IMR-90 (cell line): ENCODE data around the gene AHSG. TPM values are rescaled to one million over a fixed set of nuclear protein-coding genes. Genes with fewer than 3 reads are reported as not detected.

Experiments used
- ATAC-seq: fragments of 200-7000 bp; cut with Tn5 transposase; 2 replicates; pipeline ENCODE4 v1.9.1; 2020; ENCODE audit warnings: low read depth, mild to moderate bottlenecking, moderate library complexity
- BruUV-seq: library from RNA; stranded (reverse); fragments of 400-500 nt; replicated peaks from 2 replicates; lab custom pipeline; 2021; lab: Mats Ljungman, UMichigan
- CTCF ChIA-PET: fragments of 300-600 bp; formaldehyde crosslinking; extraction: SDS; loops from one replicate; lab custom pipeline; 2021; ENCODE audit warnings: antibody characterized with exemption; lab: Yijun Ruan, JAX
- POLR2A ChIA-PET: fragments of 300-600 bp; sonication (Branson Sonifier 250); formaldehyde crosslinking; loops from one replicate; lab custom pipeline; 2022; ENCODE audit warnings: antibody characterized with exemption; ENCODE audit not compliant: unreplicated experiment; lab: Charles Lee
- DNase-seq: peaks from one replicate; pipeline ENCODE4 v3.0.0; 2013
- H2AFZ ChIP-seq: replicated peaks from 2 replicates; pipeline ENCODE3; 2013; ENCODE audit warnings: low read length, mild to moderate bottlenecking; ENCODE audit not compliant: poor library complexity
- H2AK5ac ChIP-seq: 2 replicates; pipeline ENCODE4 v1.6.1; 2013; ENCODE audit warnings: low read depth, low read length, inconsistent platforms
- H2AK9ac ChIP-seq: replicated peaks from 2 replicates; pipeline ENCODE3; 2013; ENCODE audit warnings: mild to moderate bottlenecking, low read depth, low read length, moderate library complexity; ENCODE audit not compliant: poor library complexity
- H2BK120ac ChIP-seq: 2 replicates; pipeline ENCODE4 v1.6.1; 2013; ENCODE audit warnings: low read depth, low read length, inconsistent platforms
- H2BK15ac ChIP-seq: 3 replicates; pipeline ENCODE4 v1.6.1; 2013; ENCODE audit warnings: low read depth, low read length, inconsistent platforms
- H2BK20ac ChIP-seq: 2 replicates; pipeline ENCODE4 v1.6.1; 2013; ENCODE audit warnings: low read depth, mild to moderate bottlenecking, inconsistent platforms, low read length, moderate library complexity
- H2BK5ac ChIP-seq: 2 replicates; pipeline ENCODE4 v1.6.1; 2013; ENCODE audit warnings: mild to moderate bottlenecking, low read depth, low read length, inconsistent platforms; ENCODE audit not compliant: poor library complexity, severe bottlenecking
- H3K14ac ChIP-seq: replicated peaks from 2 replicates; pipeline ENCODE4 v1.6.1; 2013; ENCODE audit warnings: low read depth, low read length, inconsistent platforms
- H3K18ac ChIP-seq: 2 replicates; pipeline ENCODE4 v1.6.1; 2013; ENCODE audit warnings: low read depth, low read length, control low read depth
- H3K23ac ChIP-seq: 2 replicates; pipeline ENCODE4 v1.6.1; 2013; ENCODE audit warnings: low read depth, low read length, inconsistent platforms
- H3K27ac ChIP-seq: 2 replicates; pipeline ENCODE4 v1.5.1; 2013; ENCODE audit warnings: mild to moderate bottlenecking, control low read depth, low read length; ENCODE audit not compliant: insufficient read depth
- H3K27me3 ChIP-seq: 2 replicates; pipeline ENCODE4 v1.6.1; 2013; ENCODE audit warnings: low read length; ENCODE audit not compliant: control insufficient read depth, insufficient read depth
- H3K36me3 ChIP-seq: 2 replicates; pipeline ENCODE4 v1.6.1; 2013; ENCODE audit warnings: low read length, mixed read lengths; ENCODE audit not compliant: control insufficient read depth, insufficient read depth
- H3K4ac ChIP-seq: 2 replicates; pipeline ENCODE4 v1.6.1; 2013; ENCODE audit warnings: low read depth, low read length, inconsistent platforms
- H3K4me1 ChIP-seq: 2 replicates; pipeline ENCODE4 v1.6.1; 2013; ENCODE audit warnings: low read length, mixed read lengths; ENCODE audit not compliant: control insufficient read depth, insufficient read depth
- H3K4me2 ChIP-seq: 2 replicates; pipeline ENCODE4 v1.6.1; 2013; ENCODE audit warnings: low read depth, mild to moderate bottlenecking, control low read depth, low read length, moderate library complexity
- H3K4me3 ChIP-seq: 2 replicates; pipeline ENCODE4 v1.5.1; 2013; ENCODE audit warnings: low read depth, mild to moderate bottlenecking, control low read depth, low read length, moderate library complexity; ENCODE audit not compliant: insufficient read depth
- H3K56ac ChIP-seq: 2 replicates; pipeline ENCODE4 v1.6.1; 2013; ENCODE audit warnings: low read length, inconsistent platforms; ENCODE audit not compliant: insufficient read depth; ENCODE audit errors: extremely low read depth
- H3K79me1 ChIP-seq, 2 experiments: 2 replicates each; pipeline ENCODE4 v1.6.1; 2013; ENCODE audit warnings: low read length in 2 of 2, inconsistent platforms in 1 of 2, low read depth in 1 of 2
- H3K9ac ChIP-seq: 2 replicates; pipeline ENCODE4 v1.6.1; 2013; ENCODE audit warnings: low read depth, low read length, control low read depth
- H3K9me1 ChIP-seq: 2 replicates; pipeline ENCODE4 v1.6.1; 2013; ENCODE audit warnings: low read length, inconsistent platforms; ENCODE audit not compliant: insufficient read depth
- H3K9me3 ChIP-seq: 2 replicates; pipeline ENCODE4 v1.6.1; 2013; ENCODE audit warnings: low read length; ENCODE audit not compliant: control insufficient read depth, insufficient read depth
- H4K20me1 ChIP-seq: 2 replicates; pipeline ENCODE4 v1.6.1; 2013; ENCODE audit warnings: low read length, inconsistent platforms; ENCODE audit not compliant: insufficient read depth
- H4K5ac ChIP-seq: 2 replicates; pipeline ENCODE4 v1.6.1; 2013; ENCODE audit warnings: mild to moderate bottlenecking, low read depth, low read length, control low read depth
- H4K8ac ChIP-seq, 2 experiments: 2 replicates each; pipeline ENCODE4 v1.6.1; 2013; ENCODE audit warnings: low read depth in 2 of 2, low read length in 2 of 2, control low read depth in 1 of 2, inconsistent platforms in 1 of 2
- H4K91ac ChIP-seq: 2 replicates; pipeline ENCODE4 v1.6.1; 2013; ENCODE audit warnings: low read depth, low read length, inconsistent platforms; ENCODE audit not compliant: insufficient read depth
- BHLHE40 ChIP-seq: fragments of 150-350 bp; IDR thresholded peaks from 2 replicates; pipeline ENCODE4 v1.6.1; 2016; ENCODE audit warnings: mild to moderate bottlenecking, low read depth, low read length
- CEBPB ChIP-seq: IDR thresholded peaks from 2 replicates; pipeline ENCODE4 v1.6.1; 2012; ENCODE audit warnings: low read depth, low read length, improper control_type of control experiment
- CHD1 ChIP-seq: IDR thresholded peaks from 2 replicates; pipeline ENCODE4 v1.6.1; 2012; ENCODE audit warnings: low read depth, low read length, improper control_type of control experiment
- CTCF ChIP-seq: conservative IDR thresholded peaks from 2 replicates; pipeline ENCODE4 v1.5.1; 2012; ENCODE audit warnings: mild to moderate bottlenecking, low read depth, low read length, improper control_type of control experiment
- ELK1 ChIP-seq: fragments of 150-350 bp; IDR thresholded peaks from 2 replicates; pipeline ENCODE4 v1.6.1; 2016; ENCODE audit warnings: low read depth, mild to moderate bottlenecking, low read length, moderate library complexity, borderline replicate concordance
- FOS ChIP-seq: fragments of 150-350 bp; IDR thresholded peaks from 2 replicates; pipeline ENCODE4 v1.6.1; 2016; ENCODE audit warnings: low read depth, low read length
- MAFK ChIP-seq: IDR thresholded peaks from 2 replicates; pipeline ENCODE4 v1.6.1; 2012; ENCODE audit warnings: low read depth, low read length, improper control_type of control experiment
- MAZ ChIP-seq: IDR thresholded peaks from 2 replicates; pipeline ENCODE4 v1.6.1; 2012; ENCODE audit warnings: low read depth, mild to moderate bottlenecking, low read length, improper control_type of control experiment, moderate library complexity, borderline replicate concordance
- MXI1 ChIP-seq: IDR thresholded peaks from 2 replicates; pipeline ENCODE4 v1.6.1; 2012; ENCODE audit warnings: low read depth, mild to moderate bottlenecking, low read length, moderate library complexity, borderline replicate concordance
- NFE2L2 ChIP-seq: fragments of 150-350 bp; IDR thresholded peaks from 2 replicates; pipeline ENCODE4 v1.6.1; 2016; ENCODE audit warnings: low read depth, mild to moderate bottlenecking, low read length
- POLR2A ChIP-seq: IDR thresholded peaks from 2 replicates; pipeline ENCODE4 v1.6.1; 2012; ENCODE audit warnings: mild to moderate bottlenecking, low read depth, low read length
- RAD21 ChIP-seq: IDR thresholded peaks from 2 replicates; pipeline ENCODE4 v1.6.1; 2012; ENCODE audit warnings: low read length, improper control_type of control experiment
- RCOR1 ChIP-seq: IDR thresholded peaks from 2 replicates; pipeline ENCODE4 v1.6.1; 2012; ENCODE audit warnings: mild to moderate bottlenecking, low read length, improper control_type of control experiment; ENCODE audit not compliant: insufficient replicate concordance
- RFX5 ChIP-seq: IDR thresholded peaks from 2 replicates; pipeline ENCODE4 v1.8.0; 2012; ENCODE audit warnings: low read depth, mild to moderate bottlenecking, low read length, moderate library complexity
- SMC3 ChIP-seq: fragments of 150-350 bp; IDR thresholded peaks from 2 replicates; pipeline ENCODE4 v1.6.1; 2016; ENCODE audit warnings: low read depth, mild to moderate bottlenecking, antibody characterized with exemption, low read length, moderate library complexity
- USF2 ChIP-seq: fragments of 150-350 bp; IDR thresholded peaks from 2 replicates; pipeline ENCODE4 v1.6.1; 2017; ENCODE audit warnings: mild to moderate bottlenecking, antibody characterized with exemption, low read length, low read depth
- WGBS, 2 experiments: methylation state at CpG; one replicate each; pipeline versions ENCODE4 v1.1.5 to v1.1.7; 2013; ENCODE audit warnings: missing lambda C conversion rate in 2 of 2; ENCODE audit not compliant: insufficient read length in 1 of 2; ENCODE audit errors: extremely low coverage in 2 of 2; 5-methylcytosine and 5-hydroxymethylcytosine counted together
- dilution Hi-C: fragments of 300-500 bp; cut with HindIII; formaldehyde crosslinking; loops from one replicate; pipeline ENCODE4 v1.14.3; 2018; ENCODE audit warnings: low sequenced_read_pairs; ENCODE audit not compliant: unreplicated experiment
- in situ Hi-C: fragments of 300-500 bp; cut with MboI; formaldehyde crosslinking; loops from 3 replicates; pipeline ENCODE4 v1.14.3; 2019; ENCODE audit warnings: low sequenced_read_pairs, inconsistent platforms, mixed read lengths
- intact Hi-C: fragments of 100-400 bp; cut with micrococcal nuclease; formaldehyde crosslinking; loops from 2 replicates; pipeline ENCODE4 v1.10.0; 2022
- polyA plus RNA-seq, 3 experiments: library from polyadenylated mRNA; depleted of rRNA; stranded (reverse); fragments of >200 nt; gene quantifications; 2 replicates each; pipeline ENCODE4 v1.2.3, GENCODE V29; 2012; ENCODE audit warnings: low replicate concordance in 1 of 3
- total RNA-seq: library from RNA; depleted of rRNA; stranded (reverse); fragments of >200 nt; gene quantifications from 2 replicates; pipeline ENCODE4 v1.2.3, GENCODE V29; 2012

Gene AHSG
- total and polyA plus RNA-seq, 2 of the 4 experiments (the other 2 are of a cell fraction), result not detected

- Histone ChIP-seq H3K9ac (no peak overlapping the region), H2AFZ (no peak overlapping the region), H3K56ac (no peak overlapping the region), H4K8ac (no peak overlapping the region), H2BK120ac (no peak overlapping the region), H3K79me1 (no peaks in the 10 kb centered on the region), H3K9me1 (no peaks in the 10 kb centered on the region), H3K27ac (no peak overlapping the region), H2AK9ac (no peak overlapping the region), H3K18ac (no peak overlapping the region), H3K23ac (no peak overlapping the region), H4K5ac (no peak overlapping the region), H3K14ac (no peak overlapping the region), H3K4me1 (no peaks in the 10 kb centered on the region), H3K4me2 (no peak overlapping the region), H4K20me1 (no peaks in the 10 kb centered on the region), H4K91ac (no peak overlapping the region), H2BK5ac (no peak overlapping the region), H3K27me3 (peaks cover 17% of the 10 kb centered on the region), H2BK15ac (no peak overlapping the region), H3K36me3 (no peaks in the 10 kb centered on the region), H3K4me3 (no peak overlapping the region), H3K4ac (no peak overlapping the region), H2BK20ac (no peak overlapping the region), H3K9me3 (no peaks in the 10 kb centered on the region), H2AK5ac (no peak overlapping the region)
- WGBS, 2 experiments, result no CpG with 5 or more reads among the region's 1 CpG
- no peak for TF ChIP-seq RAD21
- TF ChIP-seq MAZ, result no peak
- TF ChIP-seq MAFK, result no peak
- TF ChIP-seq ELK1, result no peak
- TF ChIP-seq SMC3, result no peak
- TF ChIP-seq CTCF, result no peak
- TF ChIP-seq FOS, result no peak
- no peak for TF ChIP-seq CEBPB
- no peak for TF ChIP-seq NFE2L2
- TF ChIP-seq USF2, result no peak
- no peak for TF ChIP-seq RFX5
- no peak for TF ChIP-seq POLR2A
- no peak for TF ChIP-seq CHD1
- no peak for TF ChIP-seq RCOR1
- TF ChIP-seq MXI1, result no peak
- TF ChIP-seq BHLHE40, result no peak
- POLR2A ChIA-PET, result no interaction called here
- in situ Hi-C loops (no loop called here), dilution Hi-C loops (no loop called here), intact Hi-C loops (no loop called here)
- ATAC-seq (no peak), DNase-seq (no peak)
- BruUV-seq, result no TSS peak
- CTCF ChIA-PET, result interaction anchor here (0.9 kb wide), 1 partner anchor 50 kb away, joined by 4 read pairs; no protein-coding TSS in a partner anchor
Observed at GRCh38 chr3:186643493-186643892, 30.6 kb downstream of the AHSG start.
